GM12878 (cell line): ENCODE results near the gene KRTAP13-4.

Source experiments
- ATF2 ChIP-seq: IDR thresholded peaks from 2 replicates; pipeline ENCODE4 v1.6.1; 2012; ENCODE audit warnings: low read length, inconsistent platforms
- CHD1 ChIP-seq: IDR thresholded peaks from 2 replicates; pipeline ENCODE4 v1.6.1; 2012; ENCODE audit warnings: low read depth, low read length, improper control_type of control experiment
- EGR1 ChIP-seq, 2 experiments: IDR thresholded peaks; 1 replicate in 1 of 2; 2 replicates in 1 of 2; pipeline ENCODE4 v1.6.1; 2011 to 2012; ENCODE audit warnings: low read depth in 2 of 2, low read length in 2 of 2, borderline replicate concordance in 1 of 2, mild to moderate bottlenecking in 1 of 2, moderate library complexity in 1 of 2
- ELK1 ChIP-seq: IDR thresholded peaks from 2 replicates; pipeline ENCODE4 v1.6.1; 2012; ENCODE audit warnings: low read depth, low read length, improper control_type of control experiment
- MAX ChIP-seq: IDR thresholded peaks from 2 replicates; pipeline ENCODE4 v1.6.1; 2012; ENCODE audit warnings: low read depth, low read length, improper control_type of control experiment
- NFIC ChIP-seq: IDR thresholded peaks from 2 replicates; pipeline ENCODE4 v1.6.1; 2012; ENCODE audit warnings: low read depth, mild to moderate bottlenecking, inconsistent platforms, low read length, moderate library complexity
- NR2C2 ChIP-seq: IDR thresholded peaks from 2 replicates; pipeline ENCODE4 v1.6.1; 2011; ENCODE audit warnings: borderline replicate concordance, low read depth; ENCODE audit not compliant: control insufficient read depth, insufficient read length
- POLR2A ChIP-seq: IDR thresholded peaks from 2 replicates; pipeline ENCODE4 v1.6.1; 2011; ENCODE audit warnings: low read depth, mild to moderate bottlenecking, low read length
- RAD51 ChIP-seq: fragments of 450-650 bp; IDR thresholded peaks from 2 replicates; pipeline ENCODE4 v1.6.1; 2016; ENCODE audit warnings: moderate library complexity, mild to moderate bottlenecking, inconsistent platforms
- TAF1 ChIP-seq: IDR thresholded peaks from 2 replicates; pipeline ENCODE4 v1.6.1; 2011; ENCODE audit warnings: mild to moderate bottlenecking, low read depth, low read length, borderline replicate concordance
- ZSCAN29 ChIP-seq: fragments of 450-650 bp; IDR thresholded peaks from 2 replicates; pipeline ENCODE4 v1.6.1; 2017; ENCODE audit warnings: mild to moderate bottlenecking, moderate library complexity

GRCh38 chr21:30382201-30382600 is 47.8 kb upstream of the KRTAP13-4 start:
- TF ChIP-seq ZSCAN29, result no peak
- TF ChIP-seq ELK1, result no peak
- TF ChIP-seq MAX, result no peak
- TF ChIP-seq NR2C2, result no peak
- TF ChIP-seq CHD1, result no peak
- TF ChIP-seq POLR2A, result no peak
- TF ChIP-seq EGR1 (IDR thresholded peaks at IDR 0.05; ENCODE audit: borderline replicate concordance in 1 of 2, low read depth in 2 of 2, low read length in 2 of 2), result no peak
- no peak for TF ChIP-seq TAF1
- TF ChIP-seq RAD51, result no peak
- TF ChIP-seq NFIC, result no peak
- TF ChIP-seq ATF2, result no peak
